HepG2 (cell line): ENCODE data around the gene AMZ1. TPM values are rescaled to one million over a fixed set of nuclear protein-coding genes. Genes with fewer than 3 reads are reported as not detected.

Experiments
- ATAC-seq: fragments of 200-7000 bp; cut with Tn5 transposase; 3 replicates; pipeline ENCODE4 v1.9.1; 2020; ENCODE audit warnings: mild to moderate bottlenecking, moderate library complexity
- BruUV-seq: library from RNA; stranded (reverse); fragments of 400-500 nt; replicated peaks from 2 replicates; lab custom pipeline; 2021; lab: Mats Ljungman, UMichigan
- CTCF ChIA-PET: fragments of 300-600 bp; formaldehyde crosslinking; extraction: SDS; loops from one replicate; lab custom pipeline; 2021; ENCODE audit warnings: low total read pairs, inconsistent platforms, low intra/inter-chr PET ratio; lab: Yijun Ruan, JAX
- POLR2A ChIA-PET: fragments of 350-600 bp; sonication (Branson Sonifier 250); formaldehyde crosslinking; loops from one replicate; lab custom pipeline; 2020; ENCODE audit warnings: antibody characterized with exemption, inconsistent platforms; lab: Yijun Ruan, JAX
- DNase-seq: peaks from one replicate; pipeline ENCODE4 v3.0.0-alpha.2; 2015; ENCODE audit warnings: low spot score
- FAIRE-seq: peaks from 3 replicates; lab custom pipeline; 2011; peaks lifted over from hg19 to GRCh38; lab: Jason Lieb, UNC
- H2AFZ ChIP-seq: one replicate; pipeline ENCODE4 v1.6.1; 2011; ENCODE audit warnings: low read length, inconsistent platforms
- H3K27ac ChIP-seq: fragments of 300-600 bp; 3 replicates; pipeline ENCODE4 v1.8.0; 2011; ENCODE audit warnings: mixed run types, mild to moderate bottlenecking, mixed read lengths, low read length, inconsistent platforms; ENCODE audit not compliant: insufficient read depth; ENCODE audit errors: extremely low read length
- H3K27me3 ChIP-seq, 2 experiments: fragments of 200-600 bp in 1 of 2; 2 replicates in 1 of 2; 3 replicates in 1 of 2; pipeline versions ENCODE4 v1.6.0 to v1.8.0; 2011; ENCODE audit warnings: low read length in 2 of 2, mild to moderate bottlenecking in 2 of 2, moderate library complexity in 2 of 2, inconsistent platforms in 1 of 2; ENCODE audit not compliant: insufficient read depth in 2 of 2, control insufficient read depth in 1 of 2
- H3K36me3 ChIP-seq, 2 experiments: fragments of 200-600 bp in 1 of 2; replicated peaks in 1 of 2; 2 replicates in 1 of 2; 3 replicates in 1 of 2; pipeline versions ENCODE4 v1.5.1 to v1.8.0; 2011; ENCODE audit warnings: low read length in 2 of 2, inconsistent platforms in 1 of 2; ENCODE audit not compliant: insufficient read depth in 2 of 2, control insufficient read depth in 1 of 2
- H3K4me1 ChIP-seq: 2 replicates; pipeline ENCODE4 v1.5.1; 2012; ENCODE audit warnings: low read length, inconsistent platforms; ENCODE audit not compliant: insufficient read depth
- H3K4me2 ChIP-seq: 2 replicates; pipeline ENCODE4 v1.6.0; 2011; ENCODE audit warnings: low read depth, low read length, inconsistent platforms
- H3K4me3 ChIP-seq, 3 experiments: fragments of 200-600 bp in 1 of 3; sonication (generic), shearing (Covaris generic) in 1 of 3; replicated peaks in 1 of 3; 2 replicates each; pipeline ENCODE4 v1.5.1; 2011 to 2016; ENCODE audit warnings: low read length in 3 of 3, inconsistent platforms in 2 of 3, low read depth in 2 of 3, mild to moderate bottlenecking in 2 of 3, control low read depth in 1 of 3, mixed read lengths in 1 of 3; ENCODE audit not compliant: insufficient read depth in 1 of 3
- H3K79me2 ChIP-seq: one replicate; pipeline ENCODE4 v1.6.1; 2011; ENCODE audit warnings: low read length, inconsistent platforms; ENCODE audit not compliant: insufficient read depth
- H3K9ac ChIP-seq: 2 replicates; pipeline ENCODE4 v1.6.0; 2011; ENCODE audit warnings: mild to moderate bottlenecking, low read depth, low read length, inconsistent platforms; ENCODE audit not compliant: insufficient read depth
- H3K9me3 ChIP-seq: 2 replicates; pipeline ENCODE4 v1.5.1; 2012; ENCODE audit warnings: mild to moderate bottlenecking, low read length
- H4K20me1 ChIP-seq: 2 replicates; pipeline ENCODE4 v1.6.0; 2011; ENCODE audit warnings: inconsistent platforms, mild to moderate bottlenecking, low read length, moderate library complexity; ENCODE audit not compliant: insufficient read depth
- AGO2 ChIP-seq: fragments of 200-400 bp; formaldehyde crosslinking; optimal IDR thresholded peaks from 2 replicates; pipeline ENCODE3; 2017; ENCODE audit warnings: mild to moderate bottlenecking, low read depth, low read length, moderate library complexity
- DNMT1 ChIP-seq: sonication (generic); formaldehyde crosslinking; IDR thresholded peaks from 2 replicates; pipeline ENCODE4 v1.5.1; 2020; ENCODE audit warnings: mild to moderate bottlenecking, missing genetic modification reagents
- FOXC1 ChIP-seq: sonication (generic); formaldehyde crosslinking; IDR thresholded peaks from 2 replicates; pipeline ENCODE4 v1.8.0; 2022; ENCODE audit warnings: mild to moderate bottlenecking, missing genetic modification reagents, borderline replicate concordance
- IKZF4 ChIP-seq: sonication (generic); formaldehyde crosslinking; IDR thresholded peaks from 2 replicates; pipeline ENCODE4 v1.5.1; 2020; ENCODE audit warnings: borderline replicate concordance, mild to moderate bottlenecking, low read depth, missing genetic modification reagents; ENCODE audit errors: not compliant biosample characterization
- JUND ChIP-seq: sonication (generic); formaldehyde crosslinking; IDR thresholded peaks from 2 replicates; pipeline ENCODE4 v1.8.0; 2022; ENCODE audit warnings: mild to moderate bottlenecking, missing genetic modification reagents
- KAT7 ChIP-seq: IDR thresholded peaks from 2 replicates; pipeline ENCODE4 v1.6.1; 2018; ENCODE audit warnings: borderline replicate concordance, missing compliant biosample characterization
- KDM6A ChIP-seq: IDR thresholded peaks from 2 replicates; pipeline ENCODE4 v1.6.1; 2016; ENCODE audit warnings: low read depth
- NFRKB ChIP-seq: fragments of 450-650 bp; IDR thresholded peaks from 2 replicates; pipeline ENCODE4 v1.6.1; 2017
- PPARG ChIP-seq: conservative IDR thresholded peaks from 2 replicates; pipeline ENCODE4 v1.6.1; 2016; ENCODE audit warnings: missing biosample characterization, missing genetic modification reagents
- SRSF1 ChIP-seq: fragments of 200-400 bp; formaldehyde crosslinking; optimal IDR thresholded peaks from 2 replicates; pipeline ENCODE3; 2017; ENCODE audit warnings: mild to moderate bottlenecking, low read depth, low read length, moderate library complexity
- ZNF143 ChIP-seq: sonication (generic); formaldehyde crosslinking; IDR thresholded peaks from 2 replicates; pipeline ENCODE4 v1.4.0; 2020; ENCODE audit warnings: missing genetic modification reagents
- ZNF280B ChIP-seq: sonication (generic); formaldehyde crosslinking; IDR thresholded peaks from 2 replicates; pipeline ENCODE4 v1.5.0; 2020; ENCODE audit warnings: missing genetic modification reagents, mild to moderate bottlenecking, borderline replicate concordance
- ZNF792 ChIP-seq: IDR thresholded peaks from 2 replicates; pipeline ENCODE4 v1.6.1; 2016
- WGBS: methylation state at CpG from one replicate; pipeline ENCODE4 v1.1.6; 2017; ENCODE audit warnings: low lambda C conversion rate; 5-methylcytosine and 5-hydroxymethylcytosine counted together
- in situ Hi-C: cut with HindIII; loops from 2 replicates; pipeline ENCODE4 v1.10.0; 2017; ENCODE audit warnings: low pct_unique_long_range_greater_than_20kb; ENCODE audit not compliant: extremely low pct_ligation_motif_present
- intact Hi-C: fragments of 100-400 bp; cut with micrococcal nuclease; formaldehyde crosslinking; loops from one replicate; pipeline ENCODE4 v1.10.0; 2022; ENCODE audit not compliant: unreplicated experiment
- polyA plus RNA-seq, 8 experiments: library from polyadenylated mRNA; depleted of rRNA in 3 of 8; stranded (reverse) in 7 of 8; unstranded in 1 of 8; fragments of >200 nt; fragmentation: Illumina TruSeq in 4 of 8; extraction: Trizol in 4 of 8; gene quantifications; 2 replicates each; pipeline versions ENCODE4 v1.2.1 to v1.2.3, GENCODE V29; 2011 to 2016; ENCODE audit warnings: low read depth in 4 of 8, missing spikeins in 1 of 8, mixed read lengths in 1 of 8; ENCODE audit not compliant: insufficient read depth in 1 of 8
- total RNA-seq, 5 experiments: library from RNA; depleted of rRNA; stranded (reverse); fragments of >200 nt; fragmentation: Illumina TruSeq; extraction: Trizol; gene quantifications; 2 replicates each; pipeline ENCODE4 v1.2.3, GENCODE V29; 2016; ENCODE audit warnings: low read depth in 1 of 5
- TF ChIP-seq, protein P1 (sequence below): sonication (generic); formaldehyde crosslinking; IDR thresholded peaks from 2 replicates; pipeline ENCODE4 v1.5.0; 2020; ENCODE audit warnings: mild to moderate bottlenecking, missing genetic modification reagents

AMZ1 gene
- total and polyA plus RNA-seq, 2 of the 13 experiments (the other 11 are each of a cell fraction or from before 2014, with no cell fraction given): 0.03 TPM; not detected in 1

GRCh38 chr7:2650451-2650850 lies 37.6 kb upstream of the AMZ1 start:
- H3K4me3 ChIP-seq: no peak overlapping the region
- H3K4me1 ChIP-seq: no peaks in the 10 kb centered on the region; the same call in 1 of the 2 replicates
- ChIA-PET POLR2A (no interaction called here), CTCF (interaction anchor here (1.0 to 1.5 kb wide), 2 partner anchors 12 to 42 kb away, joined by 3 to 7 read pairs; no protein-coding TSS in a partner anchor)
- no peak overlapping the region for H2AFZ ChIP-seq
- BruUV-seq: no TSS peak
- ATAC-seq: no peak
- 85% methylated on average over 8 of the region's 8 CpGs for WGBS
- H3K4me2 ChIP-seq: no peak overlapping the region
- no peak for FAIRE-seq
- no peaks in the 10 kb centered on the region for H3K27me3 ChIP-seq
- in situ Hi-C loops: no loop called here
- H3K9ac ChIP-seq: no peak overlapping the region
- intact Hi-C loops: loop anchor here (5.0 kb wide), 1 partner anchor 43 kb away; no protein-coding TSS in a partner anchor
- no peaks in the 10 kb centered on the region for H3K79me2 ChIP-seq
- DNase-seq: no peak
- peaks cover 20 to 26% of the 10 kb centered on the region in 2 experiments; a peak in 4 of 5 replicates for H3K36me3 ChIP-seq
- TF ChIP-seq PPARG (CRISPR knock-in tag): no peak
- no peak for TF ChIP-seq IKZF4 (CRISPR knock-in tag)
- TF ChIP-seq, protein P1, sequence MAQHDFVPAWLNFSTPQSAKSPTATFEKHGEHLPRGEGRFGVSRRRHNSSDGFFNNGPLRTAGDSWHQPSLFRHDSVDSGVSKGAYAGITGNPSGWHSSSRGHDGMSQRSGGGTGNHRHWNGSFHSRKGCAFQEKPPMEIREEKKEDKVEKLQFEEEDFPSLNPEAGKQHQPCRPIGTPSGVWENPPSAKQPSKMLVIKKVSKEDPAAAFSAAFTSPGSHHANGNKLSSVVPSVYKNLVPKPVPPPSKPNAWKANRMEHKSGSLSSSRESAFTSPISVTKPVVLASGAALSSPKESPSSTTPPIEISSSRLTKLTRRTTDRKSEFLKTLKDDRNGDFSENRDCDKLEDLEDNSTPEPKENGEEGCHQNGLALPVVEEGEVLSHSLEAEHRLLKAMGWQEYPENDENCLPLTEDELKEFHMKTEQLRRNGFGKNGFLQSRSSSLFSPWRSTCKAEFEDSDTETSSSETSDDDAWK (CRISPR knock-in tag): no peak
- no peak for TF ChIP-seq KAT7 (CRISPR knock-in tag)
- TF ChIP-seq KDM6A (CRISPR knock-in tag): no peak
- TF ChIP-seq ZNF280B (CRISPR knock-in tag): no peak
- TF ChIP-seq FOXC1 (CRISPR knock-in tag): no peak
- no peak for TF ChIP-seq NFRKB
- no peak for TF ChIP-seq ZNF792 (CRISPR knock-in tag)
- TF ChIP-seq AGO2: no peak
- no peak for TF ChIP-seq DNMT1 (CRISPR knock-in tag)
- no peak for TF ChIP-seq JUND (CRISPR knock-in tag)
- no peak for TF ChIP-seq SRSF1
- no peak for TF ChIP-seq ZNF143 (CRISPR knock-in tag)
- H3K27ac ChIP-seq: no peak overlapping the region
- H3K9me3 ChIP-seq: no peaks in the 10 kb centered on the region
- peaks cover 12% of the 10 kb centered on the region; the same call in 1 of the 2 replicates for H4K20me1 ChIP-seq
